Umbilical cord (tissue), 2 donors: Measurements from ENCODE around the gene CWF19L1. TPM values are rescaled to one million over a fixed set of nuclear protein-coding genes. Genes with fewer than 3 reads are reported as not detected.

ENCODE experiments used
- DNase-seq: peaks from one replicate; pipeline ENCODE4 v3.0.0-alpha.2; 2015; ENCODE audit warnings: low spot score
- total RNA-seq: library from RNA; depleted of rRNA; stranded (reverse); fragments of >200 nt; gene quantifications from one replicate; pipeline ENCODE4 v1.2.3, GENCODE V29; 2014; ENCODE audit warnings: low replicate concordance; ENCODE audit not compliant: insufficient read depth

The CWF19L1 gene
- total RNA-seq, 1 donor from 2014 or later: 11.1 TPM

DNA sequence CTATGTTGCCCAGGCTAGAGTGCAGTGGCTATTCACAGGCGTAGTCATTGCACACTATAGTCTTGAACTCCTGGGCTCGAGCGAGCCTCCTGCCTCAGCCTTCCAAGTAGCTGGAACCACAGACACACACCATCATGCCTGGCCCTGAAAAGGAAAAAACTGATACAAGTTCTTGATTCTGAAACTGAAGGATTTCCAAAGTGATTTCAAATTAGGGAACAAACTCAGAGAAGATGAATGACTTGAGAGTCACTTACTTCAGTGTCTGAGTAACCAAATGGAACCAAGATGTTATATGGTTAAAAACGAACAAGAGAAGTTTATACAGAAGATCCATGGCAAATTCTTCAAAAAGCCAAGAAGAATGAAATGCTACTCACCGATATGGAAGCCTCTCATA lies 14.4 kb downstream of the CWF19L1 start:
- no peak for DNase-seq

DNA sequence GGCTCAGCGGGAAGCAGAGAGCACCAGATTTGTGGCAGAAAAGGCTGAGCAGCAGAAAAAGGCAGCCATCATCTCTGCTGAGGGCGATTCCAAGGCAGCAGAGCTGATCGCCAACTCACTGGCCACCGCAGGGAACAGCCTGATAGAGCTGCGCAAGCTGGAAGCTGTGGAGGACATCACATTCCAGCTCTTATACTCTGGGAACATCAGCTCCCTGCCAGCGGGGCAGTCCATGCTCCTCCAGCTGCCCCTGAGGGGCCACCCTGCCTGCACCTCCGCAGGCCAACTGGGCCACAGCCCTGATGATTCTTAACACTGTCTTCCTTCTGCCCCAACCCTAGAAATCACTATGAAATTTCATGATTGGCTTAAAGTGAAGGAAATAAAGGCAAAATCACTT lies 18.6 kb downstream of the CWF19L1 start:
- no peak for DNase-seq

DNA sequence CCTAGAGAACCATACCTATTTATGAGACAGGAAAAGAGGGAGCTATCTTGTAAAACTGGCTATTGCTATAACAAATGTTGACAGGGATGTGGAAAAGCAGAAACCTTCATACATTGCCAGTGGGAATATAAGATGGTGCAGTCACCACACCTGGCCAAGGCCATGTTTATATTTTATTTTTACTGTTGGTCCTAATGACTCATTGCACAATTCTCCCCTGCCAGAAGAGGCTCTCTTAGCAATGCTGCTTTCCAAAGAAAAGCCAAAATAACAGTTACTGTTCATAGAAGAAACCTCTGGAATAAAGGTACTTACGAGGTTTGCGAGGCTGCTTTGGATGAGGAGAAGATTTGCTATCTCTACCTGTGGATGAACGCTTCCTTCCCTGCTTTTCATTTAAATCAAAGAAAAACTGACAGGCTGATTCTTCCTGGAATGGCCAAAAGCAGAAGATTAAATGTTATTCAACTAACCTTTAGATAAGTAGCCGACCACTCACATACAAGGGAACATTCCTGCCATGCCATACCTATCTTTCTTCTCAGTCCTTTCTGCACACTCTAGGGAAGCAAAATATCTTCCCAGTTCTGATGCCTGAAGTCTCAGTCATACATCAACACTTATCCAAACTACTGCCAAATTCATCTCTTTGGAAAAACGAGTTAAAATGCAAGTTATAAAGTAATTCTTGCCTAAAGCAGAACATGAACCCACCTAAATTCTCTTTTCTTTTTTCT lies 21.8 kb downstream of the CWF19L1 start:
- no peak for DNase-seq

DNA sequence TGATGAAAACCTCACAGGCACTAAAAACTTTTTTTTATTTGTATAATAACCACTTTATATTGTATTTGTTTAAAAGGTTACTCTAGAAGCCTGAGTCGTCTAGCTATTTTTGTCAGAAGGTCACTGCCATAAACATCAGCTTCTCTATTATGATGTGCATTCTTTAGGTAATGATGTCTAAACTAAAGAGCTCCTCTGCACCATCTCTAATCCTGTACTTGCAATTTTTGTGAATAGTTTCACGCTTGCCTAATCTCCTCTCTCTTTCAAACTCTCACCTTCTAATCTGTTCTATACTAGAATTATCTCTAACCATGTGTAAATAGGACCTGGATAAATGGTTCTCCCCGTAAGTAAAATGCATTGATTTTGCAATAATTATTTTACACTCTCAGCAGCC lies 27.6 kb downstream of the CWF19L1 start:
- no peak for DNase-seq

DNA sequence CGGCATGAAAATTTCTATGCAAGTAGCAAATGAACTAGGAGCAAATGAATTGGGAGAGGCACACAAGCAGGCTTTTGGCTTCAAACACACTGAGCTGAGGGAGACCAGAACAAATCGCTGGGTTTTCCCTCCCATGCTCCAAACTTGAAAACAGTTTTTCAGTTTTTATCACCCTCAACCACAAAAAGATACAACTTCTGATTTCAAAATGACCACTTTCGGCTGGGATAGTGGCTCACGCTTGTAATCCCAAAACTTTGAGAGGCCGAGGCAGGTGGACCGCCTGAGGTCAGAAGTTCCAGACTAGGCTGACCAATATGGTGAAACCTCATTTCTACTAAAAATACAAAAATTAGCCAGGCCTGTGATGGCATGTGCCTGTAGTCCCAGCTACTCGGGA lies 29.0 kb downstream of the CWF19L1 start:
- DNase-seq: no peak

DNA sequence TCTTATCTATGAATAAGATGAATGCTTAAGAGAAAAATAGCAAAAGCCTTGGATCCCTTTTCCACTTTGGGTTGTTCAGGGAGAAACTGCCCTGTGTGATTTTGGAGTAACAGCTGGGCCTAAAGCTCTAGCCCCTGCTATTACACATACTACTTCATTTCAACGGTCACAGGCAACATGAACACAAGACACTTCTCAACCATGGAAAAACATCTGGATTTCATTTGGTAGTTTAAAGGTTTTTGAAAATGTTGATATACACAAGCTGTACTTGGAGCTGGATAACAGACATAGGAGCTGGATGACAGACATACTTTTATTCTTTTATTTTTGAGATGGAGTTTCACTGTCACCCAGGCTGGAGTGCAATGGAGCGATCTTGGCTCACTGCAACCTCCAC lies 35.3 kb downstream of the CWF19L1 start:
- peak; percentile 5 for DNase-seq

DNA sequence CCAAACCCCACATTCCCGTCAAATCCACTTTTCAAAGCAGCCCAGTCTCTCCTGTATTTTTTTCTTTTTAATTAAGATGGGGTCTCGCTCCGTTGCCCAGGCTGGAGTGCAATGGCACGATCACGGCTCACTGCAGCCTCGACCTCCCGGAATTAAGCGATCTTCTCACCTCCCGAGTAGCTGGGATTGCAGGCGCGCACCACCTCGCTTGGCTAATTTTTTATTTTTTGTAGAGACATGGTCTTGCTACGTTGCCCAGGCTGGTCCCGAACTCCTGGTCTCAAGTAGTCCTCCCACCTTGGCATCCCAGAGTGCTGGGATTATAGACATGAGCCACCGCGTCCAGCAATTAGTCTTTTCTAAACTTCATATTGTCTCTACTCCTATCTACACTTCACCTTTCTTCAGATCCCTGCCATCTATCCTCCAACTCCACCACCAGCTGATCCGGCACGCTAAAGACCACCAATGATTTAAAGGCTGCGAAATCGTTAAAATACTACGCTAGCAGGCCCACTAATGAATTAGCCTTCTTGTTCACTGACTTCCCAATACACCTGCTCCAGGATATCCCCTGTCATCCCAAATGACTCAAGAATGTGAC lies 37.5 kb downstream of the CWF19L1 start:
- no peak for DNase-seq

DNA sequence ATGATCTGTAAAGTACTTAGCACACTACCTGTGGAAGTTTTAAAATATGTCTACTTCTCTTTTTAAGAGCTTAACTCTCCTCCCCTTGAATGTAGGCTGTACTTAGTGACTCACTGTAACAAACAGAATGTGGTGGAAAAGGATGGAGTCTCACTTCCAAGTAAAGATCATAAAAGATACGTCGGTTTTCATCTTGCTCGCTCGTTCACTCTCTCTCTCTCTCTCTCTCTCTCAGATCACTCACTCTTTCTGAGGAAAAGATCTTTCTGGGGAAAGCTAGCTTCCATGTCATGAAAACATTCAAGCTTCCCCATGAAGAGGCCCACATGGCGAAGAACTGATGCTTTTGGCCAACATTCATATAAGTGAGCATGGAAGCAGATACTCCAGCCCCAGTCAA lies 43.6 kb downstream of the CWF19L1 start:
- DNase-seq: no peak

DNA sequence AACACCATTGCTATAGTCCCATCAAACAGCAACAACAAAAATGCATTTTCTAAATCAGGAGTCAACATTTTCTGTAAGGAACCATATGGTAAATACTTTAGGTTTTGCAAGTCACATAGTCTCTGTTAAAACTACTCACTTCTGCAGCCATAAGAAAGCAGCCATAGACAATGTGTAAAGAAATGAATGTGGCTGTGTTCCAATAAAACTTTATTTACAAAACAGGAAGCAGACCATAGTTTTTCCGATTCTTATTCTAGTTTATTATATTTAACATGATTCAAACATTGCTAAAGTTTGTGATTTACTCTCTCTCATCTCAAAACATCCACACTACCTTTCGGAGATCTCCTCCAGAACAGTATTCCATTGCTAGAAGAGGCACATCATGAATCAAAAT lies 44.9 kb downstream of the CWF19L1 start:
- no peak for DNase-seq

DNA sequence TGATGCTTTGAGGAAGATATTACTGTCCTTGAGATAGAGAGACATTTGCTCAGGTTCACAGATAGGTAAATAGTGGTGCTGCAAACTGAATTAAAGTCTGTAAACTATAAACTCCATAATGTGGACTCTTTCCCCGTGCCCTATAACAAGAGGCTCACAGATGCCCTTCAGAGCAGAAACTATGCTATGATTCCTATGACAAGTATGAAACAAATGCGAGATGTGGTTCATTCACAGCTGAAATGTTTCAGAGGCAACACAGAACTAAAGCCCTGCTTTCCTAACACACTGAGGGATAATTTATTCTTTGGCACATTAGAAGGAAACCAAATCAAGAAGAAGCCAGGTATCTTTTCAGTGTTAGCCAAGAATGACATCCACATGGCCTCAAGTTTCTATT lies 51.4 kb downstream of the CWF19L1 start:
- DNase-seq: no peak

DNA sequence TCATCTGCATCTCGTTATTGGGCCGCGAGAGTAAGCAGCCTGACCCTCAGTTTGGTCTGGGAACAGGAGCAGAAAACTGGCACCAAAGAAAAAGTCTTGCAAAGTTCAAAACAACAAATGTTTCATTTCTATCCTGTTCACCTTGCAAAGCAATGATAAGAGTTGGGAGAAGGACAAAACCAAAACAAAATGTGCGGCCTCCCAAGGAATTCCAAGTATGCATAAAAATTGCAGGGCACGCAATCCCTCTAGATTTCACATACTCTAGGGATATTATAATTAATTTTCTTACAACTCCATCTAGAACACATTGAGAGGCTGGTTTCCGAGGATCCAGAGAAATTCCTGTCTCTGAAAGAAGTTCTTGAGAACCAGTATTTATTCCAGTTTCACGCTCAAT lies 58.1 kb downstream of the CWF19L1 start:
- no peak for DNase-seq

DNA sequence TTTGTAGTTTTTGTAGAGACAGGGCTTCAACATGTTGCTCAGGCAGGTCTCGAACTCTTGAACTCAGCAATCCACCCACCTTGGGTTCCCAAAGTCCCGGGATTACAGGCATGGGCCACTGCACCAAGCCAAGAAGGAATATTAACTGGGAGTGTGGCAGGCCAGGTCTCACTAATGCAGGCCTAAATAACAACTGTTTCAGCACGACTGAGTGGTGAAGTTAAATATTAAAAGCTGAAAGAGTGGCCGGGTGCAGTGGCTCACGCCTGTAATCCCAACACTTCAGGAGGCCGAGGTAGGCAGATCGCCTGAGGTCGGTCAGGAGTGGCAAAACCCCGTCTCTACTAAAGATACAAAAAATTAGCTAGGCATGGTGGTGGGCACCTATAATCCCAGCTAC lies 59.2 kb downstream of the CWF19L1 start:
- DNase-seq: no peak

DNA sequence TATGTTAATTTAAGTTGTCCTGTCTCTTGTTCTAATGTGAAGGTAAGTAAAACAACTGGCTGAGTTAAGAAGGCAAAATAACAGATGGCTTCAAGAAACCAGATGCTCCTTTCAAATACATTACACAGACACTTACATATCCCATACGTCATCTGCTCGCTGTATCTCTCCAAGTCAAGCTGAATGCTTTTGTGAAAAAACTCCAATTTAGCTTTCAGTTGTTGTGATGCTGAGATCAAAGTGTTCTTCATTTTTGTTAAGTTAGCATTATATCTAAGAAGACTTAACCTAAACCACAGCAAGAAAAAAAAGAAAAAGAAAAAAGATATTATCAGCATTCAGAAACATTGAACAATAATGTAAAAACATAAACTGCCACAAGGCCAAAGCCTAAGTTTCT lies 63.1 kb downstream of the CWF19L1 start:
- DNase-seq: no peak

DNA sequence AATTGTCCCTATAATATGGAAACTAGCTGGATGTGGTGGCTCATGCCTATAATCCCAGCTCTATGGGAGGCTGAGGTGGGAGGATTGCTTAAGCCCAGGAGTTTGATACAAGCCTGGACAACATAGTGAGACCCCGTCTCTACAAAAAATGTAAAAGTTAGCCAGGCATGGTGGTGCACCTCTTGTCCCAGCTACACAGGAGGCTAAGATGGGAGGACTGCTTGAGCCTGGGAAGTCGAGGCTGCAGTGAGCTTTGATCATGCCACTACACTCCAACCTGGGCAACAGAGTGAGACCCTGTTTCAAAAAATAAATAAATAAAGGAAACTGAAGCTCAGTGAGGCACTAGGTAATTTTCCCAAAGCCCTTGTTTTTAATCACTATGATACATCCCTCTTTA lies 65.9 kb downstream of the CWF19L1 start:
- no peak for DNase-seq

DNA sequence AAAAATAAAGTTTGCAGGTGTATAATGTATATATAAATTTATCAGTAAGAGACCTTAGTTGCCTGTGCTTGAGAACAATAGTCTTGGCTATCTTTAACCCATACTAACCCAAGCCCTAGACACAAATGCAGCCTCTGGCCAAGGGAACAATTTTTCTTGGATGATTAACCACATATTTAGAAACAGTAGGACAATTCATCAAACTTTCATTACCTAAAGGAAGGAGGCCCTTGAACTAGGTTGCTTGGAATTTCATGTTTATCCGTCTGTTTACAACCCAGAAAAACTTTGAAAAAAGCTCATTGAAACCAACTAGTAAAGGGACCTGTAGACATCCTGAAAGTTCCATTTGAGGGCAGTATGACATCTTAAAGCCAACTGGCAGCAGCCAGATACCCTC lies 72.7 kb downstream of the CWF19L1 start:
- no peak for DNase-seq

DNA sequence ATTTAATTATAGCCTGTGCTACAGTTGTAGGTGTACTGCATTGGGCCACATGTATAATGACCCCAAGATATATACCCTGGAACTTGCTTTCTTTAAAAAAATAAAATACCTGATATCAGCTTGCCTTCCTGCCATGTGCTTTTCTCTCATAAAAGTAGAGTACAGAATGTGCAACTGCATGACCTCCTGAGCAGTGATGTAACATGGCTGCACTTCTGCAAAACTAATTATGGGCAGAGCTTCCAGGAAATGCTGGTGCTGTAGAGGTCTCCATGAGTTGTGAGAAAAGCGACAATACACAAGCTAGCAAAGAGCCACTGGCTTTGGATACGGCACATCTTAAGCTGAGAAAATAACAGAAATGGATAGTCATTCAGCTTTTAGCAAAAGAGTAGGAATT lies 75.1 kb downstream of the CWF19L1 start:
- peak; percentile 5 for DNase-seq

DNA sequence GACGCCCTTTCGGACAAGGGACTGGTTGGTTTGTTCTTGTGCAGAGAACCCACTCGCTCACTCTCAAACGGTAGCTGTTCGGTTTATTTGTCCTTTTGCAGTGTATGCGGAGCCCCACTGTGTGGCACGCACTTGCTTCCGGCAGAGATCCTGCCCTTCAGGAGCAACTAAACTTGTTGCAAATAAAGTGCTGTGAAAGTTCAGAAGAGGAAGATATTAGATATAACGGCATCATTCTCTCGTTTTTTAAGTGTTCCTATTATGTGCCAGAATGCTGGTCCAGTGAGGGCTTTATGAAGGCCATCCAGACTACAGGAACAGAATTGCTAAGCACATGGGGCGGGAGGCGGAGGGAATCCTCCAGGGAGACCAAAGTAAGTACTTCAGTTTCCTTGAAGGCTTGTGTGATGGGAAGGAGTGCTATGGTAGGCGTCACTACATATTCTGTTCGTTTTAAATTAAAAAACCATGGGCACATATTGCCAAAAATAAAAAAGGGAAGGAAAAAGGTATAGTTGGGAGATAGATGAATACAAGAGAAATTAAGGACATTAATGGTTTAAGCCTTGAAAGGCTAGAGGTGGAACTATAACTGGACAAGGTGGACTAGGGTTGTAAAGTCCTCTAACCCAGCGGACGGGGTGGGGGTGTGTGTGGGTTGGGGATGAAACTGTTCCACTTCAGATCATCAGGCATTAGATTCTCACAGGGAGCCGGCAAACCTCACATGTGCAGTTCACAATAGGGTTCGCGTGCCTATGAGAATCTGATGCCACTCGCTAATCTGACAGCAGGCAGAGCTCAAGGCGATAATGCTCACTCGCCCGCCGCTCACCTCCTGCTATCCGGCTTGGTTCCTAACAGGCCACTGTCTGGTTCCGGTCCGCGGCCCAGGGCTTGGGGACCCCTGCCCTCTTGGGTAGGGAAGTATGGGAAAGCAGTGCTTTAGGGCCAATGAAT lies 80.9 kb downstream of the CWF19L1 start:
- no peak for DNase-seq

DNA sequence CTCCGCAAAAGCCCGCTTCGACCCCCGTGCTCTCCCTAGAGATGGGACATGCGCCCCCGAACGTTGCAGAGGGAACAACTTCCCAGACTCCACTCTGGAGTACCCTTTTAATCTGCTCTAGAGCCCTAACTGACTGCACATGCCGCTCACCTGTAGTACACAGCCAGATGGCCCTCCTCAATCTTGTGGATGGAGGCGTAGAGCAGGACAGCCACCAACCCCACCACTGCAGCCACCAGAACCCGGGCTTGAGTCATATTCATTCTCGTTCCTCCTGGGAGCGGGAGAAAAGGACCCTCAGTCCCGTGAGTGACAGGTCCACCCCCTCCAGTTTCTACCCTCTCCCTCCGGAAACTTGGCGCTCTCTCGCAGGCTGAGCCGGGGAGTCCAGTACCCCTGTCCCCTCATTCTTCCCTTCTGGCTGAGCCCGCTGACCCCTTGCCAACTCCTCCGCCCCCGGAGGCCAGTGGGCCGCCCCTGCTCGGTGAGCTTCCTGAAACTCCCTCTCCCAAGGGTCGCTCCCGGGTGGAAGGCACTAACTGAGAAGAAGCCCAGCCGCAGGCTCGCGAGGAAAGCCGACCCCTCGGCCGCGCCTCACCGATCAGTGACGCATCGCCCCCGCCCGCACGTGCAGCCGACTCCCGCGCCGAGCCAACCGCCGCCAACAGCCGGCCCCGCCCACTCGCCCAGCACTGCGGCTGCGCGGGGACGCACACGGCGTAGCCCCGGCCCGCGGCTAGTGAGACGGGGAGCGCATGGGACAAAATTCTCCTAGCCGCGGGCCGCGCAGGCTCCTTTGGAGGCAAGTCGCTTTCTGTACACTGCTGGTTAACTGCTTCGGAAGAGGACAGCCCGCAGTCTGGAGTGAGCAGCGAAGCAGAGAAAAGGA lies 81.8 kb downstream of the CWF19L1 start, which contains the start of gene ERLIN1:
ERLIN1 (minus strand) TSS at position 666 of the 889 bp plus-strand sequence; CDS start at position 263, 403 bp downstream.
- DNase-seq: peak; percentile 95

DNA sequence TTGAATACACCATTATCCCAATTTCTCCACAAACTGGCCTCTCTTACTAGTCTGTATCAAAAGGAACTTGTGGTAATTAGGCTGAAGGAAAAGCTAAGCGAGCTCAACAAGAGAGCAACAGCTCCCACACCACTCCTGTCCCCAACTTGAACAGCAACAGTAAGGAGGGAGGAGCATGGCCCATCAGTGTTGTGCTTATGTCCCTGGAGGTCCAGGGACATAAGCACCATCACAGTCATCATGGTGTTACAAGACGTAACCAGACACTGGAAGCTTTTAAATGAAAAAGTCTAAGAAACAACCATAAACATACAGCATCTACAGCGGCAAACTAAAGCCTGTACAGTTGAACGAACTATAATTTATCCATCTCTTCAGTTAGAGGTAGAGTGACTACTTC lies 82.6 kb downstream of the CWF19L1 start:
- peak; percentile 19 for DNase-seq

DNA sequence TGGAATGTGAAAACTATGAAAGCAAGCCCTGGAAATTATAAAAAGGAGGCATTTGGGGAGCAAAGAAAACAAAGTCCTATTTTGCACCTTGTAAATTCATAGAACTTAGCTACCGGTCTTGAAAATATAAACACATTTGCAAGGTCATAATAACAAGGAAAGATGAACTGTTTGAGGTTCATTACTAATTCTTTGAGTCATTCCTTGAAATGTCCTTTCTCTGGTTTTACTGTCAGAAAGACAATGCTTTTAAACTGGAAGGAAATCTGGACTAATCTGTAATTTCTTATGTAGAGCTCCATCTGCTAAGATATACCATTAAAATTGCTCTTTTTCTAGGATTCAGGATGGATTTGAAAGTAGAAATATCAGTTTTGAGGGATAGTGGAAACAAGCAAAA lies 83.0 kb downstream of the CWF19L1 start:
- no peak for DNase-seq

DNA sequence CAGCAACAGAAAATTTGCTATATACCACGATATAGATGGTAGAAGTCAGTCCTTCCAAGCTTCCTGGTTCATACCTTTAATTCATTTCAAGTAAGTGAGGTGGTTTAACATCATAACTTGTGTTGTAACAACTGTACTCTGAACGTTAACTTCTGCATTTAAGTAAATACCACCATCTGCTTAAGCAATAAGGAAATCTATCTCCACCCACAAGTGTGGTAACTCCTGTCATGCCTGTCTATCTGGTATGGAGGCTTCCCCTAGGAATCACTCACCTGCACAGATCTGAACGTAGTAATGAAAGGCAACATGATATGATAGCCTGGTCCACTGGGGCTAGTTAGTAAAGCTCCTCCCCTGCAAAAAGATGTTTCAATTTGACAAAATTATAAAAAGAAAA lies 84.0 kb downstream of the CWF19L1 start:
- peak; percentile 2 for DNase-seq
